DND-41 (cell line): ENCODE measurements around the gene NELFB.

Experiments
- ATAC-seq: fragments of 200-7000 bp; cut with Tn5 transposase; 3 replicates; pipeline ENCODE4 v1.9.1; 2021; ENCODE audit warnings: low read depth; ENCODE audit not compliant: insufficient read depth
- DNase-seq: peaks from one replicate; pipeline ENCODE4 v3.0.0-alpha.2; 2020
- H2AFZ ChIP-seq: 2 replicates; pipeline ENCODE4 v1.6.0; 2012; ENCODE audit warnings: low read depth, low read length
- H3K27ac ChIP-seq: 2 replicates; pipeline ENCODE4 v1.5.1; 2012; ENCODE audit warnings: low read length, inconsistent platforms
- H3K27me3 ChIP-seq: fragments of 200-600 bp; sonication (generic); 2 replicates; pipeline ENCODE4 v1.6.0; 2012; ENCODE audit warnings: low read length, mild to moderate bottlenecking, inconsistent platforms; ENCODE audit not compliant: insufficient read depth, poor library complexity
- H3K36me3 ChIP-seq: 2 replicates; pipeline ENCODE4 v1.5.1; 2012; ENCODE audit warnings: low read length, inconsistent platforms; ENCODE audit not compliant: insufficient read depth
- H3K4me1 ChIP-seq: 2 replicates; pipeline ENCODE4 v1.5.1; 2012; ENCODE audit warnings: mild to moderate bottlenecking, low read length; ENCODE audit not compliant: insufficient read depth
- H3K4me2 ChIP-seq: 2 replicates; pipeline ENCODE4 v1.6.0; 2012; ENCODE audit warnings: mild to moderate bottlenecking, moderate library complexity, low read length, inconsistent platforms; ENCODE audit not compliant: insufficient read depth
- H3K4me3 ChIP-seq, 2 experiments: fragments of 200-600 bp in 1 of 2; shearing (Covaris generic) in 1 of 2; 2 replicates each; pipeline ENCODE4 v1.5.1; 2012 to 2016; ENCODE audit warnings: inconsistent platforms in 2 of 2, low read length in 2 of 2, mild to moderate bottlenecking in 2 of 2, low read depth in 1 of 2, moderate library complexity in 1 of 2
- H3K79me2 ChIP-seq: 2 replicates; pipeline ENCODE4 v1.6.0; 2012; ENCODE audit warnings: low read length, inconsistent platforms; ENCODE audit not compliant: insufficient read depth
- H3K9ac ChIP-seq: 2 replicates; pipeline ENCODE4 v1.6.0; 2012; ENCODE audit warnings: low read depth, mild to moderate bottlenecking, inconsistent platforms, low read length, moderate library complexity
- H3K9me3 ChIP-seq: 2 replicates; pipeline ENCODE4 v1.5.1; 2012; ENCODE audit warnings: low read length, moderate library complexity, mild to moderate bottlenecking, inconsistent platforms; ENCODE audit not compliant: insufficient read depth, severe bottlenecking
- H4K20me1 ChIP-seq: 2 replicates; pipeline ENCODE4 v1.6.0; 2012; ENCODE audit warnings: low read length; ENCODE audit not compliant: insufficient read depth
- CTCF ChIP-seq: IDR thresholded peaks from 2 replicates; pipeline ENCODE4 v1.5.1; 2012; ENCODE audit warnings: borderline replicate concordance, low read length, moderate library complexity, mild to moderate bottlenecking; ENCODE audit not compliant: poor library complexity, severe bottlenecking; ENCODE audit errors: extremely low read depth
- EZH2 ChIP-seq: IDR thresholded peaks from 3 replicates; pipeline ENCODE4 v1.6.1; 2012; ENCODE audit warnings: borderline replicate concordance, low read depth, mild to moderate bottlenecking, moderate library complexity, low read length, inconsistent platforms; ENCODE audit not compliant: severe bottlenecking

NELFB gene

GRCh38 chr9:137305060-137305797 is 50.1 kb downstream of the NELFB start:
- H3K4me3 ChIP-seq, result no peak overlapping the region
- DNase-seq, result no peak

GRCh38 chr9:137305798-137306065 is 50.6 kb downstream of the NELFB start:
- DNase-seq (no peak), ATAC-seq (no peak)
- Histone ChIP-seq H3K4me3 (no peak overlapping the region), H3K4me2 (no peak overlapping the region), H3K4me1 (no peaks in the 10 kb centered on the region), H3K9me3 (no peaks in the 10 kb centered on the region), H3K9ac (no peak overlapping the region), H2AFZ (no peak overlapping the region), H4K20me1 (no peaks in the 10 kb centered on the region), H3K27me3 (no peaks in the 10 kb centered on the region), H3K79me2 (no peaks in the 10 kb centered on the region), H3K27ac (no peak overlapping the region), H3K36me3 (no peaks in the 10 kb centered on the region)
- TF ChIP-seq EZH2 (no peak), CTCF (no peak)

More at GRCh38 chr9:137305060-137305797, 50.1 kb downstream of the NELFB start:
- no peaks in the 10 kb centered on the region for H3K4me1 ChIP-seq
- H3K27ac ChIP-seq, result no peak overlapping the region
- H4K20me1 ChIP-seq, result no peaks in the 10 kb centered on the region
- no peaks in the 10 kb centered on the region for H3K27me3 ChIP-seq
- ATAC-seq, result no peak
- no peak for TF ChIP-seq EZH2
- no peak for TF ChIP-seq CTCF
- H2AFZ ChIP-seq, result no peak overlapping the region
- H3K79me2 ChIP-seq, result no peaks in the 10 kb centered on the region
- no peaks in the 10 kb centered on the region for H3K36me3 ChIP-seq
- no peak overlapping the region for H3K4me2 ChIP-seq
- H3K9me3 ChIP-seq, result no peaks in the 10 kb centered on the region
- H3K9ac ChIP-seq, result no peak overlapping the region

GRCh38 chr9:137306066-137306849 is 51.1 kb downstream of the NELFB start:
- H3K9me3 ChIP-seq, result no peaks in the 10 kb centered on the region
- no peak overlapping the region for H3K27ac ChIP-seq
- ATAC-seq (no peak), DNase-seq (no peak)
- no peaks in the 10 kb centered on the region for H3K27me3 ChIP-seq
- H3K9ac ChIP-seq, result no peak overlapping the region
- no peaks in the 10 kb centered on the region for H3K79me2 ChIP-seq
- no peak overlapping the region for H3K4me3 ChIP-seq
- H3K4me1 ChIP-seq, result no peaks in the 10 kb centered on the region
- H2AFZ ChIP-seq, result no peak overlapping the region
- no peak overlapping the region for H3K4me2 ChIP-seq
- no peaks in the 10 kb centered on the region for H4K20me1 ChIP-seq
- no peak for TF ChIP-seq EZH2
- TF ChIP-seq CTCF, result no peak
- H3K36me3 ChIP-seq, result no peaks in the 10 kb centered on the region
